Measurements from ENCODE around the gene KLF16. TPM values are rescaled to one million over a fixed set of nuclear protein-coding genes. Genes with fewer than 3 reads are reported as not detected.

The KLF16 gene
- total RNA-seq, 1 experiment from 2014 or later = 26.7 TPM

- H3K4me1 ChIP-seq (replicated peaks; ENCODE audit: insufficient read depth) = peaks cover 10% of the 10 kb centered on the region; the same call in 1 of the 2 replicates
- H3K27me3 ChIP-seq (ENCODE audit: insufficient read depth, low read depth) = no peaks in the 10 kb centered on the region
- no peaks in the 10 kb centered on the region for H3K9me3 ChIP-seq (ENCODE audit: insufficient read depth, low read depth)
- H3F3A ChIP-seq (ENCODE audit: insufficient read depth, low read depth) = no peaks in the 10 kb centered on the region
- ChIA-PET POLR2A (ENCODE audit: unreplicated experiment) (interaction anchor here (0.6 kb wide), 1 partner anchor 11 kb away, joined by 6 read pairs; no protein-coding TSS in a partner anchor), CTCF (interaction anchor here (0.9 kb wide), 1 partner anchor 33 kb away, joined by 4 read pairs; no protein-coding TSS in a partner anchor)
- intact Hi-C loops (cut with micrococcal nuclease; ENCODE audit: unreplicated experiment) = loop anchor here (2.0 kb wide), 1 partner anchor 41 kb away; the partner anchor contains the start of genes ADAT3 and SCAMP4
- peak overlapping the region; percentile 78 for H3K4me3 ChIP-seq
- DNase-seq = peak; percentile 70 to 90
- H3K79me2 ChIP-seq (ENCODE audit: low read depth) = peaks cover 37% of the 10 kb centered on the region
- peak overlapping the region; percentile 87 for H3K4me2 ChIP-seq
- H3K27ac ChIP-seq = peak overlapping the region; percentile 83
- TF ChIP-seq, protein P1, sequence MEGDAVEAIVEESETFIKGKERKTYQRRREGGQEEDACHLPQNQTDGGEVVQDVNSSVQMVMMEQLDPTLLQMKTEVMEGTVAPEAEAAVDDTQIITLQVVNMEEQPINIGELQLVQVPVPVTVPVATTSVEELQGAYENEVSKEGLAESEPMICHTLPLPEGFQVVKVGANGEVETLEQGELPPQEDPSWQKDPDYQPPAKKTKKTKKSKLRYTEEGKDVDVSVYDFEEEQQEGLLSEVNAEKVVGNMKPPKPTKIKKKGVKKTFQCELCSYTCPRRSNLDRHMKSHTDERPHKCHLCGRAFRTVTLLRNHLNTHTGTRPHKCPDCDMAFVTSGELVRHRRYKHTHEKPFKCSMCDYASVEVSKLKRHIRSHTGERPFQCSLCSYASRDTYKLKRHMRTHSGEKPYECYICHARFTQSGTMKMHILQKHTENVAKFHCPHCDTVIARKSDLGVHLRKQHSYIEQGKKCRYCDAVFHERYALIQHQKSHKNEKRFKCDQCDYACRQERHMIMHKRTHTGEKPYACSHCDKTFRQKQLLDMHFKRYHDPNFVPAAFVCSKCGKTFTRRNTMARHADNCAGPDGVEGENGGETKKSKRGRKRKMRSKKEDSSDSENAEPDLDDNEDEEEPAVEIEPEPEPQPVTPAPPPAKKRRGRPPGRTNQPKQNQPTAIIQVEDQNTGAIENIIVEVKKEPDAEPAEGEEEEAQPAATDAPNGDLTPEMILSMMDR (conservative IDR thresholded peaks at IDR 0.05) = no peak
- TF ChIP-seq EZH2 (IDR thresholded peaks at IDR 0.05; ENCODE audit: low read depth) = no peak
- no peaks in the 10 kb centered on the region for H3K9me2 ChIP-seq (ENCODE audit: insufficient read depth)
- peak overlapping the region; percentile 79 for H2AFZ ChIP-seq
- peaks cover 24% of the 10 kb centered on the region for H4K20me1 ChIP-seq (ENCODE audit: insufficient read depth)
- H3K36me3 ChIP-seq (ENCODE audit: low read depth) = no peaks in the 10 kb centered on the region
- BruUV-seq (replicated peaks) = no TSS peak
Measured at GRCh38 chr19:1863638-1864479, 480 bp upstream of the KLF16 start.

- H3K36me3 ChIP-seq (ENCODE audit: low read depth) = no peaks in the 10 kb centered on the region
- H3K4me3 ChIP-seq = peak overlapping the region; percentile 81
- DNase-seq = peak in 1 of 2 experiments; percentile 44
- H3K79me2 ChIP-seq (ENCODE audit: low read depth) = peaks cover 49% of the 10 kb centered on the region
- TF ChIP-seq, protein P1 (conservative IDR thresholded peaks at IDR 0.05) = no peak
- no peak for TF ChIP-seq EZH2 (IDR thresholded peaks at IDR 0.05; ENCODE audit: low read depth)
- TSS peak; percentile 46 for BruUV-seq (replicated peaks)
- no peaks in the 10 kb centered on the region for H3K9me2 ChIP-seq (ENCODE audit: insufficient read depth)
- peaks cover 10% of the 10 kb centered on the region; the same call in 1 of the 2 replicates for H3K4me1 ChIP-seq (replicated peaks; ENCODE audit: insufficient read depth)
- peak overlapping the region; percentile 93 for H3K4me2 ChIP-seq
- no peaks in the 10 kb centered on the region for H3K27me3 ChIP-seq (ENCODE audit: insufficient read depth, low read depth)
- ChIA-PET POLR2A (ENCODE audit: unreplicated experiment) (no interaction called here), CTCF (no interaction called here)
- peak overlapping the region; percentile 55; the same call in 1 of the 2 replicates for H2AFZ ChIP-seq
- no peak overlapping the region for H3K27ac ChIP-seq
- intact Hi-C loops (cut with micrococcal nuclease; ENCODE audit: unreplicated experiment) = no loop called here
- H4K20me1 ChIP-seq (ENCODE audit: insufficient read depth) = peaks cover 36% of the 10 kb centered on the region
- H3K9me3 ChIP-seq (ENCODE audit: insufficient read depth, low read depth) = no peaks in the 10 kb centered on the region
- no peaks in the 10 kb centered on the region for H3F3A ChIP-seq (ENCODE audit: insufficient read depth, low read depth)
Measured at GRCh38 chr19:1862424-1863327, 703 bp downstream of the KLF16 start.

GRCh38 chr19:1862068-1862423 lies 1.3 kb downstream of the KLF16 start:
- Histone ChIP-seq H3K9me2 (ENCODE audit: insufficient read depth) (no peaks in the 10 kb centered on the region), H3K27me3 (ENCODE audit: insufficient read depth, low read depth) (no peaks in the 10 kb centered on the region), H3K79me2 (ENCODE audit: low read depth) (peaks cover 55% of the 10 kb centered on the region), H3K4me3 (peak overlapping the region; percentile 81), H3K4me2 (peak overlapping the region; percentile 93), H3K36me3 (ENCODE audit: low read depth) (no peaks in the 10 kb centered on the region), H3K4me1 (replicated peaks; ENCODE audit: insufficient read depth) (peaks cover 10% of the 10 kb centered on the region; the same call in 1 of the 2 replicates), H4K20me1 (ENCODE audit: insufficient read depth) (peaks cover 38% of the 10 kb centered on the region), H3K27ac (no peak overlapping the region), H3F3A (ENCODE audit: insufficient read depth, low read depth) (no peaks in the 10 kb centered on the region), H3K9me3 (ENCODE audit: insufficient read depth, low read depth) (no peaks in the 10 kb centered on the region), H2AFZ (peak overlapping the region; percentile 55; the same call in 1 of the 2 replicates)
- intact Hi-C loops (cut with micrococcal nuclease; ENCODE audit: unreplicated experiment) = no loop called here
- no peak for DNase-seq
- BruUV-seq (replicated peaks) = no TSS peak
- TF ChIP-seq, protein P1 (conservative IDR thresholded peaks at IDR 0.05) = no peak
- no peak for TF ChIP-seq EZH2 (IDR thresholded peaks at IDR 0.05; ENCODE audit: low read depth)
- ChIA-PET CTCF (no interaction called here), POLR2A (ENCODE audit: unreplicated experiment) (no interaction called here)

All from PC-9 (cell line).